Fibroblast of skin of right quadriceps (primary cell): Measurements from ENCODE around the gene DIS3L2.
"Not testable (repeated sequence)": the region's sequence is repeated elsewhere in the genome, so short reads cannot be mapped to it uniquely, and the experiment has no call there.

Source experiments
- DNase-seq: peaks from one replicate; pipeline ENCODE4 v3.0.0-alpha.2; 2013

DIS3L2 gene

GRCh38 chr2:232313645-232314044 lies 352.1 kb downstream of the DIS3L2 start:
- DNase-seq: not testable (repeated sequence)

- peak; percentile 82 for DNase-seq
Observed at GRCh38 chr2:232315049-232315922, 353.8 kb downstream of the DIS3L2 start.

DNA sequence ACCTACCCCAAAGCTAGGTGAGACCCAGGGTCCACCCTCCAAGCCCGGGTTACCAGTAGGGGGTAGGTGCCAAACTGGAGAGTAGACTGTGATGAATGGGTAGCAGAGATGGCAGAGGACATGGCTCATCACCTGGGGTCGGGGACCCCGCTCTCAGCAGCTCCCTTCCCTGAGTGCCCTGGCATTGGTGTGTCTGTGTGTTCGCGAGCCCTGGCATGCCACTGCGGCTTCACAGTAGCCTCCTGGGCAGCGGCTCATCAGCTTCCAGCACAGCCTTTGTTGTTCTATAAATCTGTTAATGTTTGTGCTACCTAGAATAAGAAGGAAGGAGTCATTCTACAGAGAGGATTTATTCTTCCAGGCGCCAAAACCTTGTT lies 354.4 kb downstream of the DIS3L2 start:
- DNase-seq: no peak

GRCh38 chr2:232316461-232317330 lies 355.2 kb downstream of the DIS3L2 start:
- no peak for DNase-seq

DNA sequence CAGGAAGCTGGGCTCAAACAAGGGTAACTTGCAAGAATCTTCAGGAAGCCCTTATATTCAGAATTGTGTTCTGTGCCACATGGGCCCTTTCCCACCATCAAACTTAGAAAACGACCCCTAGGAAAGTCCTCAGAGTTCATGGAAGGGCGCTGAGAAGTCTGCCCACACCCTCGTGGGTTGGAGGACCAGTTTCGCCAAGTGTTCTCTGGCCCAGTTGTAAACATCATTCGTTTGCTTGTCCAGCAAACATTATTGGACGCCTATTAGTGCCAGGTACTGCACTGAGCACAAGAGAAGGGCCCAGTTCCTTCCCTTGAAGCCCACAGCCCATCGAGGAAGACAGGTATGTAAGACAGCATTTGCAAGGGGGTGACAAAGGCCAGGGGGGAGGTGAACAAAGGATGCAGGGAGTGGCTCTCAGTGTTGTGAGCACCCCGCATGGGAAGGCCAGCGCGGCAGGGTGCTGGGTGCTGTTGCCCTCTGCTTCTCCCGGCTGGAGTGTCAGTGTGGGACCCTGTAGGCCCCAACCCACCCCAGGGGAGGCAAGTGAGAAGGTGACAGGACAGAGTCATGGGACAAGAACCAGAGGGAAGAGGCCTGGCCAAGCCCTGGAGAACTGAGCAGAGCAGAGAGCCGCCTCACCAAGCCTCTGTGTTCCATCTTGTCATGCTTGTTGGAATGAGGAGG lies 356.8 kb downstream of the DIS3L2 start:
- DNase-seq: no peak

DNA sequence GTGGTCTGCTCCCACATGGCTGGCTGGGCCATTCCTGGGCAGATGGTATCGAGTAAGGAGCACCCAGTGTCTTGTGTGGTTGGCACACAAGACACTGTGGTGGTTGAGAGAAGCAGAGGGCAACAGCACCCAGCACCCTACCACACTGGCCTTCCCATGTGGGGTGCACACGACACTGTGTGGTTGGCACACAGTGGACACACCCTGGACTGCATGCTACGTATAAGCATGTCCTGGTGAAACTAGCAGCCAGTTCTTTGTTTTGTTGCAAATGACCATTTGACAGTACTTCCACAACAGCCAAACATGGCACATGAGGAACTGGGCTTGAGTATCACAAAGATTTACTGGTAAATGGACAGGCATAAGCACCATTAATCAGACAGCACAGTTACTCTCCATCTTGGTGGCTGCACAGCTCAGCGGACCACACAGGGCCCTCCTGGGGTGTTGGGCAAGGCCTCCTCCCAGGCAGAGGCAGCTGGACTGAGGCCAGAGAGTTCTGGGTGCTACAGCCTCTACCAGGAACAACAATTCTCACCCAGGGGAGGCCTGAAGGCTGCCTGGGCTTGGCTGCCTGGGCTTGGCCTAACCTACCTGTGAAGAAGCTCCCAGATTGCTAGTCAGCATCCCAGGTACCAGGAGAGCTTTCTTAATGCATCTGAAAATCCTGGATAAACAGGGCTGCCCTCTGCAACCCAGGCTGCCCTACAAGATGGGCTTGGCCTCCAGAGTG lies 357.7 kb downstream of the DIS3L2 start:
- no peak for DNase-seq

GRCh38 chr2:232319803-232320442 lies 358.4 kb downstream of the DIS3L2 start:
- no peak for DNase-seq

GRCh38 chr2:232320443-232320803 lies 358.9 kb downstream of the DIS3L2 start:
- DNase-seq: no peak

GRCh38 chr2:232321156-232321816 lies 359.8 kb downstream of the DIS3L2 start:
- no peak for DNase-seq

DNA sequence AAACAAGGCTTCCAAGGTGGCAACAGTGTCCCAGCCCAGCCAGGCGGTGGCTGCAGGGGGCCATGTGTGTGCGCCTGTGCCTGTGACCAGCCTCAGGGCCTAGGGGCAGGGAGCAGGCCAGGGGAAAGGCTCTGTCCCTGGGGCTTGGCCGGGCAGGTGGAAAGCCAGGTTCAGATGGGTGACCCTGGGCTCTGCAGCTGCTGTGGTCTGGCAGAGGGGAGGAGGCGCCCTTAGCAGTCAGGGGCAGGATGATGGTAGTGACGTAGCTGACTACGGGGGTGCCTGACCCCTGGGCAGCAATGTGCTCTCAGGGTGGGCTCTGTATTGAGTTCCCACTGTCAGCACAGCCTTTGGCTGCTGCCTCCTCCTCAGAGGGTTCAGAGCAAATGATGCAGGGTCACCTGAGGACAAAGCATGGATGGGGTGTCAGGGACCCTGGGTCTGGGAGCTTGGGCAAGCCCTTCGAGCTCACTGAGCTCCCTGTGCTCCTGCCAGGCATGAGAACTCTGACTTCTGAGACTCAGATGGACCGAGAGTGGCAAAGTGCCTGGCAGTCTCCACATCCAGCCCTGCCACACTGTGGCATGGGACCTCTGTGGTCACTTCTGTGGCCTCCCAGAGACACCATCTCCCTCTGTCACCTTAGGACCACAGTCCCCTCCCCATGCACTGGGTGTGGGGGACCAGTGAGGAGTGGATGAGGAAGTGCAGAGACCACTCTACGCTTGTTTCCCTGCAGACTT lies 360.5 kb downstream of the DIS3L2 start:
- DNase-seq: no peak

GRCh38 chr2:232322560-232323327 lies 361.2 kb downstream of the DIS3L2 start:
- DNase-seq: no peak

DNA sequence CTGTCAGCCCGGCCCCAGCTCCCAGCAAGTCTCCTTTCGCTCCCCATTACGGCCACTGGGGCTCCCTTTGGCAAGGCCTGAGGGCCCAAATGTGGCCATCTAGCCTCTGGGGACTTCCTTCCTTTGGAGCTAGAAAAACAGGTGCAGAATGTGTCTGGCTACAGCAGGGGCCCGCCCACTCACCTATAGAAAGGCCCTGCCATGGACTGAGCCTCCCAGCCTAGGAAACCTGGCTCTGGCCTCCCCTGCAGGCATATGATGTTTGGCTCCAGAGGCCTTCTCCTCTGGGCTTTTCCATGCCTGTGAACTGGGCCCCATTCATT lies 361.8 kb downstream of the DIS3L2 start:
- no peak for DNase-seq

DNA sequence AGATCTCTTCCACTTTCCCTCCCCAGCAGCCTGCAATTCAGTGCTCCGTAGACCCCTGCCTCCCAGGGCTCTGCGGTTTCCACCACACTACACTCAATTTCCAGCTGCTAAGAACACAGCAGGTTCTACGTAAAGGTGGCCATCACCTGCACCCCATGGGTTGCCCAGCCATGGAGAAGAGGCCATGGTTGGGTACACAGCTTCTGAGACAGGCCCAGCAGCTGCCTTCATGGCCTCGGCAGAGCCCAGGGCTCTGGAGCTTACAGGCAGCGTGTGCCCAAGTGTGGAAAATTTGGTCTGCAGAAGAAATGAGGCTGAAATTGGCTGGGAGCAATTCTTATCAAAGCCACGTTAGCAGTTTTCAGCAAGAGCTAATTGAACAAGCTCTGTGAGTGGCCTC lies 362.5 kb downstream of the DIS3L2 start:
- not testable (repeated sequence) for DNase-seq

GRCh38 chr2:232324778-232325177 lies 363.3 kb downstream of the DIS3L2 start:
- DNase-seq: no peak

DNA sequence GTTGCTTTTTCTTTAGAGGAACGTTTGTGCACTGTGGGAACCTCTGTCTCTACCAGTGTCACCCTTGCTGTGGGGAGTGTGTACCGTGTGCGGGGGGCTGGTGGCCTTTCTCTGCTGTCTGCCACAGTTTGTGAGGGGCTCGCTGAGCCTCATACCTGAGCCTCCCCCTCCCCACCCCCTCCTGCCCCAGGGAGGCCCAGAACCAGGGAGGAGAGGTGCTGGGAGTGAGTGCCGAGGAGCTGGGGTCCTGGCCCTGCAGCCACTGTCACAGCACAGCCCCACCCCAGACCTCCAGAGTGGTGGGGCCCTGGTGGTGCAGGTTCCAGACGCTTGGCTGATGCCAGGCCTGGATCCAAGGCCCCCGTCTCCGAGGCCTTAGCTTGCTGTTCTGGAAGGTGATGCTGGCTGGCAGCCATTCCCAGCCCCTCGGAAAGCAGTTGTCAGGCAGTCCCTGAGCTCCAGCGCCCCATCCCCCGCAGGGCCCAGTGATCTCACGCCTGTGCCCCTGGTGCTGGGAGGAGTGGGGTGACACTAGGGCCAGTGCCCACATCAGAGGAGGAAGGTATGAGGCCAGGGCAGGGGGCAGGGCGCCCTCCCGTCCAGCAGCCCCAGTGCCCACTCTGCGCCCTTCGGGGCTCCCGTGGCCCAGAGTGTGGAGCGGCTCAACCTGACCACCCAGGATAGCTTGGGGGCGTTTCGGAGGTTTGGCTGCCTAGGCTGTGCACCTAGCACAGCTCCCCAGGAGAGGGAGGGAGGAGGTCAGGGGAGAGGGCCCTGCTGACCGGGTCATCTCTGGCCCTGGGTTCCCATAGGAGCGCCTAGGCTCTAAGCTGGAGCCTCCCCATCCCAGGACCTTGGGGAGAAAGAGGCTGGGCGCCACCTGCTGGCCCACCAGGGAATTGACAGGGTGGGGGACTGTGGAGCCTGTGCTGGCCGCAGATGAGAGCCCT lies 364.1 kb downstream of the DIS3L2 start:
- DNase-seq: peak; percentile 14

DNA sequence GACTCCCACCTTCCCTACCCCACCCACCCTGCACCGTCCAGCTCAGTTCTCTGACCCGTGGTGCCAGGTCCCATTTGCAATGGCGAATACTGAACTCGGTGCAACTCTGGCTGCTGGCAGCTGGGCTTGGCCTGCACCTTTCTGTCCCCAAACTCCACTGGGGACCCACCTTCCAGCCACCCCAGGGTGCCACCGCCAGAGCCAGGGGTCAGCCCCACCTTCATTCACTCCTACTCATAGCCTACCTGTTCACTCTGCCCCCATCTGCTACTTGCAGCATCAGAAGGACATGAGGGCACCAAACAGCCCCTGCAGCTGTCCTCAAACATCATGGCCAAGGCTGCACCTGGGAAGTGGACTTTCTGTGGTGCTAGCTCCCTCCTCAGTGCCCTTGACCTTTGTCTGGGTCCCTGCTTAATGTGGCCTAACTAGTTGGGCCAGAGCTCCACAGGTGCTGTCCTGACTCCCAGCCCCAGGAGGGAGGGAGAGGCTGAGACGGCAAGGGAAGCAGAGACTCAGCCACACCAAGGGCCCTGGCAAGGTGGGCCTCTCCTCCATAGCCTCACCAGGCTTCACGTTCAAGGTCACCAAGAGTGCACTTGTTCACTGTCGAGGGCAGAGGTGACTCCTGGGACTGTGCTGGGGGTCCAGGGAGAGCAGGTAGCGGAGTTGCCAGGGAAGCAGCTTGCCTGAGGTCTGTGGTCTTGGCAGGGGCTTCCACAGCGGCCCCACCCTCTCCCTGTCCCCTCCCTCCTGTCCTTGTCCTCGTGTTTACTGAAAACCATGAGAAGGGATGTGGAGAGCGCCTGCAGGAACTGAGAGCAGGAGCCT lies 365.0 kb downstream of the DIS3L2 start:
- DNase-seq: not testable (repeated sequence)

GRCh38 chr2:232327105-232328031 lies 365.9 kb downstream of the DIS3L2 start:
- peak; percentile 31 for DNase-seq
